Tibial artery (tissue), 4 donors: Measurements from ENCODE around the gene POLR1B.
"Not testable (repeated sequence)": the region's sequence is repeated elsewhere in the genome, so short reads cannot be mapped to it uniquely, and the experiment has no call there.

ENCODE experiments used
- DNase-seq, 2 donors: peaks; one replicate each; pipeline ENCODE4 v3.0.0-alpha.2; 2019
- H3K27ac ChIP-seq, 2 donors: fragments of 200-600 bp; sonication (generic) in 1 of 2; 1 replicate in 1 of 2; 2 replicates in 1 of 2; pipeline ENCODE4 v1.5.1; 2018 to 2019; ENCODE audit warnings: mild to moderate bottlenecking in 1 of 2
- H3K27me3 ChIP-seq, 2 donors: fragments of 200-600 bp; sonication (generic) in 1 of 2; one replicate each; pipeline versions ENCODE4 v1.5.1 to v1.6.0; 2016 to 2019
- H3K36me3 ChIP-seq, 3 donors: fragments of 200-600 bp; sonication (generic) in 2 of 3; one replicate each; pipeline ENCODE4 v1.5.1; 2016 to 2019; ENCODE audit warnings: mild to moderate bottlenecking in 2 of 3
- H3K4me1 ChIP-seq, 4 donors: fragments of 200-600 bp; sonication (generic) in 2 of 4; 1 replicate in 3 of 4; 2 replicates in 1 of 4; pipeline ENCODE4 v1.5.1; 2016 to 2019
- H3K4me3 ChIP-seq, 2 donors: fragments of 200-600 bp; sonication (generic) in 1 of 2; 1 replicate in 1 of 2; 2 replicates in 1 of 2; pipeline ENCODE4 v1.5.1; 2018 to 2019; ENCODE audit warnings: mild to moderate bottlenecking in 2 of 2
- H3K9me3 ChIP-seq, 3 donors: fragments of 200-600 bp; sonication (generic) in 1 of 3; one replicate each; pipeline ENCODE4 v1.5.1; 2016 to 2019
- intact Hi-C: fragments of 100-400 bp; cut with DNase I; formaldehyde crosslinking; loops from one replicate; pipeline ENCODE4 v1.15.0; 2023; ENCODE audit warnings: low total_unique reads
- TF ChIP-seq, protein P1 (sequence below), 2 experiments: fragments of 200-600 bp in 1 of 2; fragments of 450-650 bp in 1 of 2; IDR thresholded peaks; one replicate each; pipeline ENCODE4 v1.5.1; 2017 to 2019; ENCODE audit warnings: antibody characterized with exemption in 2 of 2, mild to moderate bottlenecking in 1 of 2, moderate library complexity in 1 of 2

POLR1B gene

DNA sequence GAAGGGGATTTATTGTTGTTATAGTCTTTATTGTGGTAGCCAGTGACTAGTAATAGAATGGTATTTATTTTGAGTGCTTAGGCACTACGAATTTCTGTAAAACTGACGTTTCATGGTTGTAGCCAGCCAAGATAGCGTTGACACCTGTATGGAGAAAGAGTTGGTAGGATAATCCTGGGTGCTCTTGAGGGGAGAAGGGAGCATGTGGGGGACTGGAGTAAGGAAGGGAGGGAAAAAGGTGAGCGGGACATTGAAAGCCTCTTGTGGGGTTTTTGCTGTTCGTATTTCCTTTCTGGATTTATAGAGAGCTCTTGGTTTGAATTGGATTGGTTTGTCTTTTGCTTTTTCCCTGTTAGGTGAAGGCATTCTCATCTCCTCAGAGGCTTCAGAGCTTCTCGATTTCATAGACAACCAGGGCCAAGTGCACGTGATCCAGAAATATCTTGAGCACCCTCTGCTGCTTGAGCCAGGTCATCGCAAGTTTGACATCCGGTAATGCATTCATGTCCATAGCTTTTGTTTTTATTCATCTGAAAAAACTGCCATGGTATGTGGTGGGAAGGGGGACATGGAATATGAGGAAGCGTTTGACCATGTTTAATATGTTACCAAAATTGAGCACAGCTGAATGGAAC, 41.3 kb upstream of the POLR1B start:
- H3K4me1 ChIP-seq, H3K4me3 ChIP-seq, H3K27ac ChIP-seq, H3K27me3 ChIP-seq, H3K9me3 ChIP-seq, intact Hi-C loops: not testable (repeated sequence)
- DNase-seq: peak in 1 of 2 donors; percentile 37
- TF ChIP-seq, protein P1, sequence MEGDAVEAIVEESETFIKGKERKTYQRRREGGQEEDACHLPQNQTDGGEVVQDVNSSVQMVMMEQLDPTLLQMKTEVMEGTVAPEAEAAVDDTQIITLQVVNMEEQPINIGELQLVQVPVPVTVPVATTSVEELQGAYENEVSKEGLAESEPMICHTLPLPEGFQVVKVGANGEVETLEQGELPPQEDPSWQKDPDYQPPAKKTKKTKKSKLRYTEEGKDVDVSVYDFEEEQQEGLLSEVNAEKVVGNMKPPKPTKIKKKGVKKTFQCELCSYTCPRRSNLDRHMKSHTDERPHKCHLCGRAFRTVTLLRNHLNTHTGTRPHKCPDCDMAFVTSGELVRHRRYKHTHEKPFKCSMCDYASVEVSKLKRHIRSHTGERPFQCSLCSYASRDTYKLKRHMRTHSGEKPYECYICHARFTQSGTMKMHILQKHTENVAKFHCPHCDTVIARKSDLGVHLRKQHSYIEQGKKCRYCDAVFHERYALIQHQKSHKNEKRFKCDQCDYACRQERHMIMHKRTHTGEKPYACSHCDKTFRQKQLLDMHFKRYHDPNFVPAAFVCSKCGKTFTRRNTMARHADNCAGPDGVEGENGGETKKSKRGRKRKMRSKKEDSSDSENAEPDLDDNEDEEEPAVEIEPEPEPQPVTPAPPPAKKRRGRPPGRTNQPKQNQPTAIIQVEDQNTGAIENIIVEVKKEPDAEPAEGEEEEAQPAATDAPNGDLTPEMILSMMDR (IDR thresholded peaks at IDR 0.05): peak; percentile 31
- H3K36me3 ChIP-seq: peaks cover 0 to 21% (median 3%) of the 10 kb centered on the region in 3 donors

DNA sequence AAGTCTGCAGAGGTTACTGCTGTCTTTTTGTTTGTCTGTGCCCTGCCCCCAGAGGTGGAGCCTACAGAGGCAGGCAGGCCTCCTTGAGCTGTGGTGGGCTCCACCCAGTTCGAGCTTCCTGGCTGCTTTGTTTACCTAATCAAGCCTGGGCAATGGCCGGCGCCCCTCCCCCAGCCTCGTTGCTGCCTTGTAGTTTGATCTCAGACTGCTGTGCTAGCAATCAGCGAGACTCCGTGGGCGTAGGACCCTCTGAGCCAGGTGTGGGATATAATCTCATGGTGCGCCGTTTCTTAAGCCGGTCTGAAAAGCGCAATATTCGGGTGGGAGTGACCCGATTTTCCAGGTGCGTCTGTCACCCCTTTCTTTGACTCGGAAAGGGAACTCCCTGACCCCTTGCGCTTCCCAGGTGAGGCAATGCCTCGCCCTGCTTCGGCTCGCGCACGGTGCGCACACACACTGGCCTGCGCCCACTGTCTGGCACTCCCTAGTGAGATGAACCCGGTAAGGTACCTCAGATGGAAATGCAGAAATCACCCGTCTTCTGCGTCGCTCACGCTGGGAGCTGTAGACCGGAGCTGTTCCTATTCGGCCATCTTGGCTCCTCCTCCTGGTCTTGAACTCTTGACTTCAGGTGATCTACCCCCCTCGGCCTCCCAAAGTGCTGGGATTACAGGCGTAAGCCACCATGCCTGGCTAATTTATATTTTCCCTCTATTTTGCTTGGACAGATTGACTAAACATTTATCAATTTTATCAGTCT, 32.8 kb upstream of the POLR1B start:
- intact Hi-C loops: not testable (repeated sequence)

DNA sequence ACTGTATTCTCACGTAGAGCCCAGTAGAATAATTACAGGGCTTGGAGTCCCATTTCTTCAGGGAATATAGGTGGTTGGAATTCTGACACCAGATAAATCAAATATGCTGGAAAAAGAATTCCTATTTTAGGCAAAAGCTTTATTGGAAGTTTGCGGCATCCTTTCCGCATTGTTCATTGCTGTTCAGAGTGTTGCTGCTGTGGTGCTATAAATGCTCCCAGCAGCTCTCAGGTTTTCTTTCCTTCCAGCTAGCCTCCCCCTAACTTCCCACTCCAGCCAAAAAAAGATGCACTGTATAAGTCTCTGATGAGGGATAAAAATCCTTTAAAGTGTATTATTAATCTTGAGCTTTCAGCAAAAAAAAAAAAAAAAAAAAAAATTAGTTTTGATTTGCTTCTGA, 25.5 kb upstream of the POLR1B start:
- TF ChIP-seq, protein P1 (IDR thresholded peaks at IDR 0.05): no peak
- H3K27ac ChIP-seq: no peak overlapping the region
- intact Hi-C loops: no loop called here

More for the DNA sequence above, 32.8 kb upstream of the POLR1B start:
- not testable (repeated sequence) for H3K27me3 ChIP-seq, H3K4me3 ChIP-seq, H3K36me3 ChIP-seq, H3K4me1 ChIP-seq, H3K27ac ChIP-seq, H3K9me3 ChIP-seq, DNase-seq

DNA sequence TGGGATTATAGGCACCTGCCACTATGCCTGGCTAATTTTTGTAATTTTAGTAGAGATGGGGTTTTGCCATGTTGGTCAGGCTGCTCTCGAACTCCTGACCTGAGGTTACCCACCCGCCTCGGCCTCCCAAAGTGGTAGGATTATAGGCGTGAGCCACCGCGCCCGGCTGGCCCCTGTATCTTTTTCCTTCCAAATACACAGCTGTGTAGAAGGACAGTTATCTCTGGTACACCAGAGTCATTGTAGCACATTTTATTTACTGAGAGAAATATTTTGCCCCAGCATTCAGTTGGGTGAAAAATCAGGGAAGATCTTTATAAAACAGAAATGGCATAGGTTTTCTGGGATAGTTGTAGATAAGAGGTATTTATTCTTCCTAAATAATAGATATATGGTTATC, 23.5 kb upstream of the POLR1B start:
- H3K27ac ChIP-seq: no peak overlapping the region
- intact Hi-C loops: no loop called here
- no peaks in the 10 kb centered on the region for H3K27me3 ChIP-seq
- no peak for DNase-seq
- H3K36me3 ChIP-seq: peaks cover 41 to 58% (median 56%) of the 10 kb centered on the region in 3 donors
- H3K4me1 ChIP-seq: no peaks in the 10 kb centered on the region
- H3K9me3 ChIP-seq: no peaks in the 10 kb centered on the region
- no peak overlapping the region for H3K4me3 ChIP-seq
- TF ChIP-seq, protein P1 (IDR thresholded peaks at IDR 0.05): no peak

More for the DNA sequence above, 25.5 kb upstream of the POLR1B start:
- H3K4me3 ChIP-seq: no peak overlapping the region
- no peaks in the 10 kb centered on the region for H3K9me3 ChIP-seq
- H3K27me3 ChIP-seq: no peaks in the 10 kb centered on the region
- H3K4me1 ChIP-seq: no peaks in the 10 kb centered on the region
- peaks cover 35 to 46% (median 43%) of the 10 kb centered on the region in 3 donors for H3K36me3 ChIP-seq
- DNase-seq: no peak

DNA sequence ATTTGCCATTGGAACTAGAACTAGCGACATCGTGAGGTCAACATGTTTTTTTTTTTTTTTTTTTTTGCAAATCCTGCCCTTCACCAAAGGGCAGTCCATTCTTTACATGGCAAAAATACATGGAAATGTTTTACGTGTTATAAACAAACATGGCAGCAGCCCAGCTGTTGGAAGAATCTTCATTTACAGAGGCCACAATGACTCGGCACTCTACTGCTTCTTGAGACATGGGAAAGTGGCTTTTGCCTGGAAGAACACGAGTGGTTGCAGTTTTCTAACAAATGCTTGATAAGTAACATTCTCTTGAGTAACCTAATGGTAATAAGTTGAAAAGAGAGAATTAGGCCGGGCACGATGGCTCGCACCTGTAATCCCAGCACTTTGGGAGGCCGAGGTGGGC, 22.8 kb upstream of the POLR1B start:
- TF ChIP-seq, protein P1 (IDR thresholded peaks at IDR 0.05): no peak
- no peak for DNase-seq
- intact Hi-C loops: no loop called here
- Histone ChIP-seq H3K9me3 (no peaks in the 10 kb centered on the region), H3K4me3 (no peak overlapping the region), H3K36me3 (peaks cover 37 to 52% (median 51%) of the 10 kb centered on the region in 3 donors), H3K27me3 (no peaks in the 10 kb centered on the region), H3K4me1 (no peaks in the 10 kb centered on the region), H3K27ac (no peak overlapping the region)

DNA sequence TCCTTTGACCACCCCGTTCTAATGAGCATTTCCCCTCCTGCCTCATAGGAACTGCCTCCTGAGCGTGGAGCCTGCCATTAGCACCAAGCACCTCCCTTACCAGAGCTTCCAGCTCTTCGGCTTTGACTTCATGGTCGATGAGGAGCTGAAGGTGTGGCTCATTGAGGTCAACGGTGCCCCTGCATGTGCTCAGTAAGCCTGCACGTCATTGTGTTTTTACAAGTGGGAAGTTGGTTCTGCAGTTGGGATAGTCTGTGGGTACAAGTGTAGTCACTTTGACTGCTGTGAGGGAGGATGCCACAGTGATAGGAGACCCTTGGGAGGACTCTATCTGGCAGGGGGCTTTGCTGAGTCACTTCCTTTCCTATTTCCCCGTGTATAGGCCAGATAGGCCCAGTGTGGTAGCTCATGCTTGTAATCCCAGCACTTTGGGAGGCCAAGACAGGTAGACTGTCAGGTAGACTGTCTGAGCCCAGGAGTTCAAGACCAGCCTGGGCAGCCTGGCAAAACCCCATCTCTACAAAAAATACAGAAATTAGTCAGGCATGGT, 22.0 kb upstream of the POLR1B start:
- Histone ChIP-seq H3K27ac (no peak overlapping the region), H3K27me3 (no peaks in the 10 kb centered on the region), H3K36me3 (peaks cover 32 to 51% (median 44%) of the 10 kb centered on the region in 3 donors), H3K9me3 (no peaks in the 10 kb centered on the region), H3K4me1 (no peaks in the 10 kb centered on the region), H3K4me3 (no peak overlapping the region)
- DNase-seq: no peak
- intact Hi-C loops: no loop called here
- TF ChIP-seq, protein P1 (IDR thresholded peaks at IDR 0.05): no peak
